H1 (cell line): ENCODE data around the gene IQSEC3. TPM values are rescaled to one million over a fixed set of nuclear protein-coding genes. Genes with fewer than 3 reads are reported as not detected.

Experiments
- KDM4A ChIP-seq: IDR thresholded peaks from one replicate; pipeline ENCODE4 v1.7.1; 2012; ENCODE audit warnings: low read depth, mild to moderate bottlenecking, moderate library complexity, low read length, inconsistent platforms; ENCODE audit not compliant: severe bottlenecking
- KDM5A ChIP-seq: fragments of 200-600 bp; IDR thresholded peaks from 2 replicates; pipeline ENCODE4 v1.7.1; 2012; ENCODE audit warnings: mild to moderate bottlenecking, low read length, inconsistent platforms, mixed read lengths
- POLR2A ChIP-seq, 2 experiments: IDR thresholded peaks; 1 replicate in 1 of 2; 2 replicates in 1 of 2; pipeline ENCODE4 v1.6.1; 2011; ENCODE audit warnings: low read depth in 2 of 2, low read length in 2 of 2, mild to moderate bottlenecking in 2 of 2; ENCODE audit errors: control extremely low read depth in 1 of 2
- polyA plus RNA-seq, 7 experiments: library from polyadenylated mRNA; depleted of rRNA in 3 of 7; stranded (reverse) in 5 of 7; unstranded in 2 of 7; fragments of >200 nt in 5 of 7; fragments of 200-250 nt in 2 of 7; gene quantifications; 1 replicate in 5 of 7; 2 replicates in 1 of 7; 4 replicates in 1 of 7; pipeline versions ENCODE4 v1.2.1 to v1.2.3, GENCODE V29; 2011 to 2013; ENCODE audit warnings: missing spikeins in 2 of 7, mixed read lengths in 2 of 7
- total RNA-seq: library from RNA; stranded (reverse); fragmentation: NEBNext Ultra II Directional; extraction: Animal tissue kit (Norgen Biotek cat#: 25700); gene quantifications from 2 replicates; pipeline ENCODE4 v1.2.1, GENCODE V29; 2021
- TF ChIP-seq, protein P1 (sequence below): fragments of 300-600 bp; sonication (generic); IDR thresholded peaks from 2 replicates; pipeline ENCODE4 v1.7.1; 2012; ENCODE audit warnings: low read length, moderate library complexity, mild to moderate bottlenecking, inconsistent platforms; ENCODE audit not compliant: insufficient replicate concordance

IQSEC3 gene
- total and polyA plus RNA-seq, 2 of the 8 experiments (the other 6 are each of a cell fraction or from before 2014, with no cell fraction given): 1.2 to 3.1 TPM

DNA sequence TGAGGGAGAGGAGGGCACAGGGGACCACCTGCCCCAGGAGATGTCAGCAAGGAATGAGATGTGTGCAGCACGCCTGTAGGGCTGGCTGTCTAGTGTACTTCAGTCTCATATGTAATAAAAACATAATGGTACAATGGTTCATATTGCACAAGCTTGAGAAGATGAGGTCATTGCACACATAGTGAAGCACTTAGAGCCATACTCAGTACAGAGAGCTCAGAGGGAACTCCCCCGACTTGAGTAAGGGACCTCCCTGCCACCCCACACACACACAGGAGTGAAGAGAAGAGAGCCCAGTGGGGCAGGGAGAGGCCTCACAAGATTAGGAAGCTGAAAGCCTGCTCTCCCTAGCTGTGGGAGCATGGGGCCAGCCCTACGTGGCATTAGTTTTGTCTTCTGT is 85.9 kb downstream of the IQSEC3 start (continued):
- TF ChIP-seq, protein P1, sequence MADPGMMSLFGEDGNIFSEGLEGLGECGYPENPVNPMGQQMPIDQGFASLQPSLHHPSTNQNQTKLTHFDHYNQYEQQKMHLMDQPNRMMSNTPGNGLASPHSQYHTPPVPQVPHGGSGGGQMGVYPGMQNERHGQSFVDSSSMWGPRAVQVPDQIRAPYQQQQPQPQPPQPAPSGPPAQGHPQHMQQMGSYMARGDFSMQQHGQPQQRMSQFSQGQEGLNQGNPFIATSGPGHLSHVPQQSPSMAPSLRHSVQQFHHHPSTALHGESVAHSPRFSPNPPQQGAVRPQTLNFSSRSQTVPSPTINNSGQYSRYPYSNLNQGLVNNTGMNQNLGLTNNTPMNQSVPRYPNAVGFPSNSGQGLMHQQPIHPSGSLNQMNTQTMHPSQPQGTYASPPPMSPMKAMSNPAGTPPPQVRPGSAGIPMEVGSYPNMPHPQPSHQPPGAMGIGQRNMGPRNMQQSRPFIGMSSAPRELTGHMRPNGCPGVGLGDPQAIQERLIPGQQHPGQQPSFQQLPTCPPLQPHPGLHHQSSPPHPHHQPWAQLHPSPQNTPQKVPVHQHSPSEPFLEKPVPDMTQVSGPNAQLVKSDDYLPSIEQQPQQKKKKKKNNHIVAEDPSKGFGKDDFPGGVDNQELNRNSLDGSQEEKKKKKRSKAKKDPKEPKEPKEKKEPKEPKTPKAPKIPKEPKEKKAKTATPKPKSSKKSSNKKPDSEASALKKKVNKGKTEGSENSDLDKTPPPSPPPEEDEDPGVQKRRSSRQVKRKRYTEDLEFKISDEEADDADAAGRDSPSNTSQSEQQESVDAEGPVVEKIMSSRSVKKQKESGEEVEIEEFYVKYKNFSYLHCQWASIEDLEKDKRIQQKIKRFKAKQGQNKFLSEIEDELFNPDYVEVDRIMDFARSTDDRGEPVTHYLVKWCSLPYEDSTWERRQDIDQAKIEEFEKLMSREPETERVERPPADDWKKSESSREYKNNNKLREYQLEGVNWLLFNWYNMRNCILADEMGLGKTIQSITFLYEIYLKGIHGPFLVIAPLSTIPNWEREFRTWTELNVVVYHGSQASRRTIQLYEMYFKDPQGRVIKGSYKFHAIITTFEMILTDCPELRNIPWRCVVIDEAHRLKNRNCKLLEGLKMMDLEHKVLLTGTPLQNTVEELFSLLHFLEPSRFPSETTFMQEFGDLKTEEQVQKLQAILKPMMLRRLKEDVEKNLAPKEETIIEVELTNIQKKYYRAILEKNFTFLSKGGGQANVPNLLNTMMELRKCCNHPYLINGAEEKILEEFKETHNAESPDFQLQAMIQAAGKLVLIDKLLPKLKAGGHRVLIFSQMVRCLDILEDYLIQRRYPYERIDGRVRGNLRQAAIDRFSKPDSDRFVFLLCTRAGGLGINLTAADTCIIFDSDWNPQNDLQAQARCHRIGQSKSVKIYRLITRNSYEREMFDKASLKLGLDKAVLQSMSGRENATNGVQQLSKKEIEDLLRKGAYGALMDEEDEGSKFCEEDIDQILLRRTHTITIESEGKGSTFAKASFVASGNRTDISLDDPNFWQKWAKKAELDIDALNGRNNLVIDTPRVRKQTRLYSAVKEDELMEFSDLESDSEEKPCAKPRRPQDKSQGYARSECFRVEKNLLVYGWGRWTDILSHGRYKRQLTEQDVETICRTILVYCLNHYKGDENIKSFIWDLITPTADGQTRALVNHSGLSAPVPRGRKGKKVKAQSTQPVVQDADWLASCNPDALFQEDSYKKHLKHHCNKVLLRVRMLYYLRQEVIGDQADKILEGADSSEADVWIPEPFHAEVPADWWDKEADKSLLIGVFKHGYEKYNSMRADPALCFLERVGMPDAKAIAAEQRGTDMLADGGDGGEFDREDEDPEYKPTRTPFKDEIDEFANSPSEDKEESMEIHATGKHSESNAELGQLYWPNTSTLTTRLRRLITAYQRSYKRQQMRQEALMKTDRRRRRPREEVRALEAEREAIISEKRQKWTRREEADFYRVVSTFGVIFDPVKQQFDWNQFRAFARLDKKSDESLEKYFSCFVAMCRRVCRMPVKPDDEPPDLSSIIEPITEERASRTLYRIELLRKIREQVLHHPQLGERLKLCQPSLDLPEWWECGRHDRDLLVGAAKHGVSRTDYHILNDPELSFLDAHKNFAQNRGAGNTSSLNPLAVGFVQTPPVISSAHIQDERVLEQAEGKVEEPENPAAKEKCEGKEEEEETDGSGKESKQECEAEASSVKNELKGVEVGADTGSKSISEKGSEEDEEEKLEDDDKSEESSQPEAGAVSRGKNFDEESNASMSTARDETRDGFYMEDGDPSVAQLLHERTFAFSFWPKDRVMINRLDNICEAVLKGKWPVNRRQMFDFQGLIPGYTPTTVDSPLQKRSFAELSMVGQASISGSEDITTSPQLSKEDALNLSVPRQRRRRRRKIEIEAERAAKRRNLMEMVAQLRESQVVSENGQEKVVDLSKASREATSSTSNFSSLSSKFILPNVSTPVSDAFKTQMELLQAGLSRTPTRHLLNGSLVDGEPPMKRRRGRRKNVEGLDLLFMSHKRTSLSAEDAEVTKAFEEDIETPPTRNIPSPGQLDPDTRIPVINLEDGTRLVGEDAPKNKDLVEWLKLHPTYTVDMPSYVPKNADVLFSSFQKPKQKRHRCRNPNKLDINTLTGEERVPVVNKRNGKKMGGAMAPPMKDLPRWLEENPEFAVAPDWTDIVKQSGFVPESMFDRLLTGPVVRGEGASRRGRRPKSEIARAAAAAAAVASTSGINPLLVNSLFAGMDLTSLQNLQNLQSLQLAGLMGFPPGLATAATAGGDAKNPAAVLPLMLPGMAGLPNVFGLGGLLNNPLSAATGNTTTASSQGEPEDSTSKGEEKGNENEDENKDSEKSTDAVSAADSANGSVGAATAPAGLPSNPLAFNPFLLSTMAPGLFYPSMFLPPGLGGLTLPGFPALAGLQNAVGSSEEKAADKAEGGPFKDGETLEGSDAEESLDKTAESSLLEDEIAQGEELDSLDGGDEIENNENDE: no peak
- TF ChIP-seq POLR2A (IDR thresholded peaks at IDR 0.05; ENCODE audit: control extremely low read depth in 1 of 2, low read depth in 2 of 2, low read length in 2 of 2) (no peak), KDM4A (no peak), KDM5A (no peak)
